A549 (cell line): Measurements from ENCODE around the gene LDLRAD3. TPM values are rescaled to one million over a fixed set of nuclear protein-coding genes. Genes with fewer than 3 reads are reported as not detected.
A peak's percentile ranks its signal among the peaks of the same experiment; 100 is the strongest.

Experiments used
- ATAC-seq, 2 experiments: fragments of 200-7000 bp in 1 of 2; fragments of >200 bp in 1 of 2; cut with Nextera tagmentation in 1 of 2; cut with Tn5 transposase in 1 of 2; 3 replicates each; pipeline versions ENCODE4 v1.8.0 to v1.9.1; 2018 to 2020; ENCODE audit warnings: mild to moderate bottlenecking in 1 of 2, moderate library complexity in 1 of 2
- CTCF ChIA-PET: fragments of 300-600 bp; sonication (Branson Sonifier 250); formaldehyde crosslinking; extraction: SDS; loops from one replicate; lab custom pipeline; 2021; ENCODE audit warnings: antibody characterized with exemption, inconsistent platforms; lab: Yijun Ruan, JAX
- POLR2A ChIA-PET: fragments of 350-600 bp; formaldehyde crosslinking; extraction: SDS; loops from one replicate; lab custom pipeline; 2021; ENCODE audit warnings: antibody characterized with exemption, inconsistent platforms; lab: Yijun Ruan, JAX
- DNase-seq, 2 experiments: peaks; one replicate each; pipeline versions ENCODE4 v3.0.0 to v3.0.0-alpha.2; 2011 to 2016; ENCODE audit warnings: low read depth in 1 of 2, low spot score in 1 of 2
- FAIRE-seq: peaks from 2 replicates; lab custom pipeline; 2011; peaks lifted over from hg19 to GRCh38; lab: Jason Lieb, UNC
- H3K27ac ChIP-seq, 2 experiments: fragments of >200 bp; sonication (Bioruptor Twin); formaldehyde crosslinking; 3 replicates each; pipeline ENCODE4 v1.5.1; 2016 to 2017
- H3K4me1 ChIP-seq: fragments of >200 bp; sonication (Bioruptor Twin); formaldehyde crosslinking; 3 replicates; pipeline ENCODE4 v1.6.1; 2016
- H3K4me2 ChIP-seq: fragments of >200 bp; sonication (Bioruptor Twin); formaldehyde crosslinking; 3 replicates; pipeline ENCODE4 v1.6.1; 2016
- H3K4me3 ChIP-seq: fragments of >200 bp; sonication (Bioruptor Twin); formaldehyde crosslinking; 3 replicates; pipeline ENCODE4 v1.5.1; 2016
- H3K9me3 ChIP-seq: fragments of >200 bp; sonication (Bioruptor Twin); formaldehyde crosslinking; 3 replicates; pipeline ENCODE4 v1.6.1; 2016
- BCL3 ChIP-seq: fragments of >200 bp; sonication (Bioruptor Twin); formaldehyde crosslinking; IDR thresholded peaks from 3 replicates; pipeline ENCODE4 v1.6.1; 2016
- CBX8 ChIP-seq: fragments of 200-600 bp; sonication (generic); IDR thresholded peaks from 2 replicates; pipeline ENCODE4 v1.6.1; 2016
- CEBPB ChIP-seq, 2 experiments: fragments of >200 bp in 1 of 2; sonication (Bioruptor Twin) in 1 of 2; formaldehyde crosslinking in 1 of 2; IDR thresholded peaks; 2 replicates each; pipeline ENCODE4 v1.6.1; 2012 to 2016
- EP300 ChIP-seq, 2 experiments: fragments of >200 bp; sonication (Bioruptor Twin); formaldehyde crosslinking; IDR thresholded peaks; 2 replicates in 1 of 2; 3 replicates in 1 of 2; pipeline ENCODE4 v1.6.1; 2016 to 2017
- ESRRA ChIP-seq: fragments of 150-350 bp; IDR thresholded peaks from 2 replicates; pipeline ENCODE4 v1.6.1; 2014; ENCODE audit warnings: mild to moderate bottlenecking, low read length, borderline replicate concordance
- HES2 ChIP-seq: fragments of >200 bp; sonication (Bioruptor Twin); formaldehyde crosslinking; IDR thresholded peaks from 2 replicates; pipeline ENCODE4 v1.6.1; 2016
- JUN ChIP-seq, 2 experiments: fragments of >200 bp; sonication (Bioruptor Twin); formaldehyde crosslinking; IDR thresholded peaks; 2 replicates in 1 of 2; 3 replicates in 1 of 2; pipeline ENCODE4 v1.6.1; 2016 to 2017
- KDM1A ChIP-seq: fragments of 200-600 bp; sonication (generic); IDR thresholded peaks from 2 replicates; pipeline ENCODE4 v1.6.1; 2016; ENCODE audit warnings: low read depth, mild to moderate bottlenecking
- MAZ ChIP-seq: fragments of 150-350 bp; IDR thresholded peaks from 2 replicates; pipeline ENCODE4 v1.6.1; 2014; ENCODE audit warnings: antibody characterized with exemption, low read depth, low read length, borderline replicate concordance
- NPAS2 ChIP-seq: fragments of 250-450 bp; sonication (Bioruptor Pico); IDR thresholded peaks from 2 replicates; pipeline ENCODE4 v1.8.0; 2022; ENCODE audit warnings: mild to moderate bottlenecking, moderate library complexity, borderline replicate concordance
- POLR2A ChIP-seq: IDR thresholded peaks from 2 replicates; pipeline ENCODE4 v1.6.1; 2012; ENCODE audit warnings: mild to moderate bottlenecking, low read length
- RARB ChIP-seq: fragments of 250-450 bp; sonication (Bioruptor Pico); IDR thresholded peaks from 2 replicates; pipeline ENCODE4 v1.8.0; 2021; ENCODE audit warnings: mild to moderate bottlenecking, moderate library complexity
- RFX5 ChIP-seq: fragments of 450-650 bp; IDR thresholded peaks from 2 replicates; pipeline ENCODE4 v1.7.1; 2014; ENCODE audit warnings: antibody characterized with exemption, mild to moderate bottlenecking, moderate library complexity
- SMC3 ChIP-seq: fragments of >200 bp; sonication (Bioruptor Twin); formaldehyde crosslinking; IDR thresholded peaks from 3 replicates; pipeline ENCODE4 v1.6.1; 2018; ENCODE audit warnings: inconsistent platforms
- WGBS: methylation state at CpG from one replicate; pipeline ENCODE4 v1.1.6; 2017; ENCODE audit errors: missing lambda C conversion rate; 5-methylcytosine and 5-hydroxymethylcytosine counted together
- polyA minus RNA-seq: library from RNA; depleted of rRNA, polyadenylated mRNA; stranded (reverse); fragments of >200 nt; gene quantifications from 2 replicates; pipeline ENCODE4 v1.2.3, GENCODE V29; 2011; rRNA and poly(A)+ RNA removed
- polyA plus RNA-seq, 4 experiments: library from polyadenylated mRNA; depleted of rRNA in 3 of 4; stranded (reverse); fragments of >200 nt; fragmentation: RNase III in 1 of 4; extraction: RNeasy Plus Mini Kit Qiagen cat#74134 plus additional on column Dnase treatment in 1 of 4; gene quantifications; 2 replicates in 3 of 4; 3 replicates in 1 of 4; pipeline ENCODE4 v1.2.3, GENCODE V29; 2011 to 2017
- TF ChIP-seq, protein P1 (sequence below): IDR thresholded peaks from 2 replicates; pipeline ENCODE4 v1.6.1; 2012; ENCODE audit warnings: low read depth, borderline replicate concordance
- TF ChIP-seq, protein P2 (sequence below): fragments of 250-450 bp; sonication (Bioruptor Pico); IDR thresholded peaks from 2 replicates; pipeline ENCODE4 v1.5.0; 2021; ENCODE audit warnings: mild to moderate bottlenecking, moderate library complexity, borderline replicate concordance
- TF ChIP-seq, protein P3 (sequence below): IDR thresholded peaks from 2 replicates; pipeline ENCODE4 v1.6.1; 2012
- TF ChIP-seq, protein P4 (sequence below): fragments of 150-350 bp; IDR thresholded peaks from 2 replicates; pipeline ENCODE4 v1.6.1; 2014; ENCODE audit warnings: low read depth, mild to moderate bottlenecking, low read length
- TF ChIP-seq, protein P5 (sequence below): IDR thresholded peaks from 2 replicates; pipeline ENCODE4 v1.6.1; 2012

Gene LDLRAD3
- polyA plus RNA-seq (2011; rRNA removed) (13.2 and 15.8 TPM in 2 replicates), polyA plus RNA-seq (2017; fragmentation: RNase III; extraction: RNeasy Plus Mini Kit Qiagen cat#74134 plus additional on column Dnase treatment) (10.5 to 11.6 TPM (median 11.2 TPM) in 3 replicates), polyA minus RNA-seq (13.8 and 15.3 TPM in 2 replicates)
- 8.7 and 13.3 TPM in 2 replicates for polyA plus RNA-seq (2012; cell fraction: cytosol; rRNA removed)
- polyA plus RNA-seq (2012; cell fraction: nucleus; rRNA removed) = 8.2 and 10.1 TPM in 2 replicates

DNA sequence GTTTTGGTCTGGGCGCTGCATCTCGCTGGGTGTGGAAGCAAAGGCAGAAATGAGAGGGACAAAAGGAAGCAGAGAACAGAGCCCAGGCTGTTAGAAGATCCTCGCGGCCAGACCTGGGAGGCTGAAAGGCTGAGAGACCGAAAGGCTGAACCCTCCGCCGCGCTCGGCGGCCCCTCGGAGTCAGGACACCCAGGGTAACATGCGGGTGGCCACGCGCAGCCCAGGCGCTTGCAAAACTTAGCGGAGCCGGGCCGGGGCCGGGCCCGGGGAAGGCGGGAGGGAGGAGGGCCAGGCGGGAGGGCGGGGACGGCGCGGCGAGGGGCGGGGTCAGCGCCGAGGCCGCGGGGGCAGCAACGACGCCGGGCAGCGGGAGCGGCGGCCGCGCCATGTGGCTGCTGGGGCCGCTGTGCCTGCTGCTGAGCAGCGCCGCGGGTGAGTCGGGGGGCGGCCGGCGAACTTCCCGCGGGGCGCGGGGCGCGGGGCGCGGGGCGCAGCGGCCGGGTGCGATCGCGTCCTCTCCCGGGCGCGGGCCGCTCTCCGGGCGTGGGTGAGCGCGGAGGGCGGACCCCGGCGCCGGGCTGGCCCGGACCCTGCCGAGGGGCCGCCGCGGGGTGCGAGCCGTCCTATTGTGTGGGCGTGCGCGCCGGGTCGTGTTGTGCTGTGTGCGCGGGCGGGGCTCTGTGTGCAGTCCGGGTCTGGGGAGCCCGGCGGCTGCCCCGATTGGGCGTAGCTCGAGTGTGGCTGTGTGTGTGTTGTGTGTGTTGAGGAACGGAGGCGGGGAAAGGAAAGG is at the start of gene LDLRAD3:
Gene LDLRAD3, plus strand, starts transcription at position 350 of the 790 bp plus-strand sequence. Its CDS starts 37 bp downstream, at position 387.
- CTCF ChIA-PET = interaction anchor here (0.6 to 1.6 kb wide), 3 partner anchors 121 to 190 kb away, joined by 3 to 4 read pairs (median 3); no protein-coding TSS in a partner anchor
- 3% methylated on average over 37 of the region's 97 CpGs for WGBS
- Histone ChIP-seq H3K27ac (peak within 1 kb of the TSS; percentile 92 to 98), H3K4me3 (peak within 1 kb of the TSS; percentile 89), H3K4me1 (peaks cover 16% of the 10 kb centered on the region), H3K4me2 (peak within 1 kb of the TSS; percentile 99), H3K9me3 (no peaks in the 10 kb centered on the region)
- FAIRE-seq (no peak), DNase-seq (peak; percentile 70 to 75), ATAC-seq (peak; percentile 93 to 94)
- TF ChIP-seq, protein P1, sequence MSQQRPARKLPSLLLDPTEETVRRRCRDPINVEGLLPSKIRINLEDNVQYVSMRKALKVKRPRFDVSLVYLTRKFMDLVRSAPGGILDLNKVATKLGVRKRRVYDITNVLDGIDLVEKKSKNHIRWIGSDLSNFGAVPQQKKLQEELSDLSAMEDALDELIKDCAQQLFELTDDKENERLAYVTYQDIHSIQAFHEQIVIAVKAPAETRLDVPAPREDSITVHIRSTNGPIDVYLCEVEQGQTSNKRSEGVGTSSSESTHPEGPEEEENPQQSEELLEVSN = peak; percentile 55; the same call in 1 of the 2 replicates
- TF ChIP-seq POLR2A = peak; percentile 76
- 0 out of 2 replicates have a peak, but pooled peaks have one; percentile 49 for TF ChIP-seq MAZ
- TF ChIP-seq NPAS2 = no peak
- TF ChIP-seq RARB = no peak
- TF ChIP-seq BCL3 = peak; percentile 59; the same call in 2 of the 3 replicates
- TF ChIP-seq ESRRA = no peak
- TF ChIP-seq SMC3 = peak; percentile 33; the same call in 2 of the 3 replicates
- TF ChIP-seq KDM1A = no peak
- no peak for TF ChIP-seq RFX5
- TF ChIP-seq, protein P2, sequence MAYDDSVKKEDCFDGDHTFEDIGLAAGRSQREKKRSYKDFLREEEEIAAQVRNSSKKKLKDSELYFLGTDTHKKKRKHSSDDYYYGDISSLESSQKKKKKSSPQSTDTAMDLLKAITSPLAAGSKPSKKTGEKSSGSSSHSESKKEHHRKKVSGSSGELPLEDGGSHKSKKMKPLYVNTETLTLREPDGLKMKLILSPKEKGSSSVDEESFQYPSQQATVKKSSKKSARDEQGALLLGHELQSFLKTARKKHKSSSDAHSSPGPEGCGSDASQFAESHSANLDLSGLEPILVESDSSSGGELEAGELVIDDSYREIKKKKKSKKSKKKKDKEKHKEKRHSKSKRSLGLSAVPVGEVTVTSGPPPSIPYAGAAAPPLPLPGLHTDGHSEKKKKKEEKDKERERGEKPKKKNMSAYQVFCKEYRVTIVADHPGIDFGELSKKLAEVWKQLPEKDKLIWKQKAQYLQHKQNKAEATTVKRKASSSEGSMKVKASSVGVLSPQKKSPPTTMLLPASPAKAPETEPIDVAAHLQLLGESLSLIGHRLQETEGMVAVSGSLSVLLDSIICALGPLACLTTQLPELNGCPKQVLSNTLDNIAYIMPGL (CRISPR knock-in tag) = no peak
- TF ChIP-seq JUN (IDR thresholded peaks at IDR 0.05) = peak; percentile 54 to 72
- no peak for TF ChIP-seq EP300 (IDR thresholded peaks at IDR 0.05)
- no peak for TF ChIP-seq CBX8
- TF ChIP-seq CEBPB (IDR thresholded peaks at IDR 0.05) = 0 out of 4 replicates have a peak, but pooled peaks of 1 of the 2 experiments have one; percentile 8
- TF ChIP-seq, protein P3, sequence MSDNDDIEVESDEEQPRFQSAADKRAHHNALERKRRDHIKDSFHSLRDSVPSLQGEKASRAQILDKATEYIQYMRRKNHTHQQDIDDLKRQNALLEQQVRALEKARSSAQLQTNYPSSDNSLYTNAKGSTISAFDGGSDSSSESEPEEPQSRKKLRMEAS = peak; percentile 59
- TF ChIP-seq, all 56 proteins: peak for 8
- POLR2A ChIA-PET = interaction anchor here (1.0 kb wide), 1 partner anchor 326 kb away, joined by 3 read pairs; the partner anchor contains the start of gene FJX1

DNA sequence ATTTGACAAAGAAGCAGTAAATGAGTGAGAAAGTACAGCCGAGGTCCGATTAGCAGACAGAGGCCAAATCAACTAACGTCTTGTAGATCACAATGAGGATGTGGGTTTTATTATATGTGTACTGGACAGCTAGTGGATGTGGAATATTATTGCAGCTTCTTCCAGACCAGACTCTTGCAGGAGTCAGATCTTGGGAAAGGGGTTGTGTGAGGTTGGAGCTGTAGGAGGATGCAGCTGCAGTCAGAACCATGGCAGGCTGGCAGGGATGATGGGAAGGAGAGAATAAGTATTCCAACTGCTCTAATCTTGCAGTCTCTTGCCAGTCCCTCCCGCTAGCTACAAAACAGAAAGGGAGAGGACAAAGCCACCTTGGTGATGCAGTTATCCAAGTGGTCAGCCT is 46.8 kb upstream of the LDLRAD3 start:
- DNase-seq = no peak
- POLR2A ChIA-PET = no interaction called here
- no peaks in the 10 kb centered on the region for H3K4me1 ChIP-seq
- H3K4me3 ChIP-seq = no peak overlapping the region
- no peak overlapping the region for H3K27ac ChIP-seq
- TF ChIP-seq BCL3 = no peak
- TF ChIP-seq HES2 = no peak
- TF ChIP-seq, protein P4, sequence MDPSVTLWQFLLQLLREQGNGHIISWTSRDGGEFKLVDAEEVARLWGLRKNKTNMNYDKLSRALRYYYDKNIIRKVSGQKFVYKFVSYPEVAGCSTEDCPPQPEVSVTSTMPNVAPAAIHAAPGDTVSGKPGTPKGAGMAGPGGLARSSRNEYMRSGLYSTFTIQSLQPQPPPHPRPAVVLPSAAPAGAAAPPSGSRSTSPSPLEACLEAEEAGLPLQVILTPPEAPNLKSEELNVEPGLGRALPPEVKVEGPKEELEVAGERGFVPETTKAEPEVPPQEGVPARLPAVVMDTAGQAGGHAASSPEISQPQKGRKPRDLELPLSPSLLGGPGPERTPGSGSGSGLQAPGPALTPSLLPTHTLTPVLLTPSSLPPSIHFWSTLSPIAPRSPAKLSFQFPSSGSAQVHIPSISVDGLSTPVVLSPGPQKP = no peak
- TF ChIP-seq, protein P5, sequence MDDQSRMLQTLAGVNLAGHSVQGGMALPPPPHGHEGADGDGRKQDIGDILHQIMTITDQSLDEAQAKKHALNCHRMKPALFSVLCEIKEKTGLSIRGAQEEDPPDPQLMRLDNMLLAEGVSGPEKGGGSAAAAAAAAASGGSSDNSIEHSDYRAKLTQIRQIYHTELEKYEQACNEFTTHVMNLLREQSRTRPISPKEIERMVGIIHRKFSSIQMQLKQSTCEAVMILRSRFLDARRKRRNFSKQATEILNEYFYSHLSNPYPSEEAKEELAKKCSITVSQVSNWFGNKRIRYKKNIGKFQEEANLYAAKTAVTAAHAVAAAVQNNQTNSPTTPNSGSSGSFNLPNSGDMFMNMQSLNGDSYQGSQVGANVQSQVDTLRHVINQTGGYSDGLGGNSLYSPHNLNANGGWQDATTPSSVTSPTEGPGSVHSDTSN = no peak
- WGBS = 55% methylated on average over 4 of the region's 4 CpGs
- ATAC-seq = peak; percentile 40 to 50; a peak in 2 of 6 replicates
- no peak for FAIRE-seq
- H3K4me2 ChIP-seq = no peak overlapping the region
- peaks cover 30% of the 10 kb centered on the region; the same call in 2 of the 3 replicates for H3K9me3 ChIP-seq
- CTCF ChIA-PET = interaction anchor here (0.7 kb wide), 1 partner anchor 101 kb away, joined by 3 read pairs; no protein-coding TSS in a partner anchor
